Measurements from ENCODE around the gene TNNC1. TPM values are rescaled to one million over a fixed set of nuclear protein-coding genes. Genes with fewer than 3 reads are reported as not detected.

TNNC1 gene
- total and polyA plus RNA-seq, 10 of the 15 experiments (the other 5 are each of a cell fraction or from before 2014, with no cell fraction given) = 0.13 to 1.3 (median 0.53) TPM; not detected in 2

DNA sequence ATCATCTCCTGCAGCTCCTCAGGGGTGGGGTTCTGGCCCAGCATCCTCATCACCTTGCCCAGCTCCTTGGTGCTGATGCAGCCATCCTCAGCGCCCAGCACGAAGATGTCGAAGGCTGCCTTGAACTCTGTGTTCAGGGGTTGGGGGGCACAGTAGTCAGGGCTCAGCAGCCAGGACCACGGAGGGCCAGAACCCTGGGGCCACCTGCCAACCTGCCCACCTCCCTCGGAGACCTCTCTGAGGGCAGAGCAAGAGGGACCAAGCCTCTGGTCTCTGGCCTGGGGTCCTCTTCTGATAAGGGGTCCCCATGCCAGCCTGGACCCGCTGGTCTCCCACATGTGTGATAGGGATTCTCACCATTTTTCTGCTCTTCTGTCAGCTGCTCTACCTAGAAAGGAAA lies 1.7 kb downstream of the TNNC1 start:
- RAD21 ChIA-PET (ENCODE audit: unreplicated experiment) = interaction anchor here (1.9 kb wide), 1 partner anchor 40 kb away, joined by 5 read pairs; no protein-coding TSS in a partner anchor
- Histone ChIP-seq H3K9me3 (replicated peaks; ENCODE audit: control insufficient read depth, insufficient read depth, low read length) (no peaks in the 10 kb centered on the region), H2AFZ (ENCODE audit: control insufficient read depth, low read depth, low read length) (no peak overlapping the region), H3K9ac (ENCODE audit: control insufficient read depth, insufficient read depth, low read length) (no peak overlapping the region), H3K27ac (ENCODE audit: control insufficient read depth, insufficient read depth) (no peak overlapping the region), H3K27me3 (replicated peaks in 1 of 2; ENCODE audit: control insufficient read depth in 2 of 2, insufficient read depth in 2 of 2, low read length in 1 of 2) (no peaks in the 10 kb centered on the region), H3K4me2 (ENCODE audit: control insufficient read depth, insufficient read depth) (no peak overlapping the region), H4K20me1 (ENCODE audit: control insufficient read depth, insufficient read depth) (no peaks in the 10 kb centered on the region), H3K4me3 (no peak overlapping the region), H3K36me3 (ENCODE audit: control insufficient read depth in 2 of 2, insufficient read depth in 2 of 2, low read length in 1 of 2) (no peaks in the 10 kb centered on the region; a peak in 1 of 4 replicates), H3K4me1 (ENCODE audit: control insufficient read depth, insufficient read depth, low read length) (peaks cover 21% of the 10 kb centered on the region), H3K79me2 (ENCODE audit: control insufficient read depth, insufficient read depth, low read length) (peaks cover 24% of the 10 kb centered on the region)
- POLR2A ChIA-PET = no interaction called here
- no peak for FAIRE-seq
- SMC1A ChIA-PET (ENCODE audit: uncharacterized antibody, unreplicated experiment) = interaction anchor here (0.6 kb wide), 1 partner anchor 221 kb away, joined by 3 read pairs; no protein-coding TSS in a partner anchor
- DNase-seq (ENCODE audit: low read depth, low spot score) = no peak
- in situ Hi-C loops (cut with MboI) = no loop called here
- intact Hi-C loops (cut with micrococcal nuclease; ENCODE audit: unreplicated experiment) = loop anchor here (10.0 kb wide), 1 partner anchor 233 kb away; the partner anchor contains the start of genes GNL3 and PBRM1
- BruUV-seq (replicated peaks) = no TSS peak
- no peak for ATAC-seq
- CTCF ChIA-PET = interaction anchor here (3.2 kb wide), 1 partner anchor 24 kb away, joined by 14 read pairs; no protein-coding TSS in a partner anchor
- 68% methylated on average over 6 of the region's 6 CpGs for WGBS (ENCODE audit: insufficient coverage, insufficient replicate concordance, low lambda C conversion rate, missing lambda C conversion rate)
- TF ChIP-seq, protein P1, sequence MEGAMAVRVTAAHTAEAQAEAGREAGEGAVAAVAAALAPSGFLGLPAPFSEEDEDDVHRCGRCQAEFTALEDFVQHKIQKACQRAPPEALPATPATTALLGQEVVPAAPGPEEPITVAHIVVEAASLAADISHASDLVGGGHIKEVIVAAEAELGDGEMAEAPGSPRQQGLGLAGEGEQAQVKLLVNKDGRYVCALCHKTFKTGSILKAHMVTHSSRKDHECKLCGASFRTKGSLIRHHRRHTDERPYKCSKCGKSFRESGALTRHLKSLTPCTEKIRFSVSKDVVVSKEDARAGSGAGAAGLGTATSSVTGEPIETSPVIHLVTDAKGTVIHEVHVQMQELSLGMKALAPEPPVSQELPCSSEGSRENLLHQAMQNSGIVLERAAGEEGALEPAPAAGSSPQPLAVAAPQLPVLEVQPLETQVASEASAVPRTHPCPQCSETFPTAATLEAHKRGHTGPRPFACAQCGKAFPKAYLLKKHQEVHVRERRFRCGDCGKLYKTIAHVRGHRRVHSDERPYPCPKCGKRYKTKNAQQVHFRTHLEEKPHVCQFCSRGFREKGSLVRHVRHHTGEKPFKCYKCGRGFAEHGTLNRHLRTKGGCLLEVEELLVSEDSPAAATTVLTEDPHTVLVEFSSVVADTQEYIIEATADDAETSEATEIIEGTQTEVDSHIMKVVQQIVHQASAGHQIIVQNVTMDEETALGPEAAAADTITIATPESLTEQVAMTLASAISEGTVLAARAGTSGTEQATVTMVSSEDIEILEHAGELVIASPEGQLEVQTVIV (IDR thresholded peaks at IDR 0.05; ENCODE audit: borderline replicate concordance, partially characterized antibody) = no peak
- no peak for TF ChIP-seq CREB1 (IDR thresholded peaks at IDR 0.05; ENCODE audit: low read depth)
- TF ChIP-seq TCF12 (IDR thresholded peaks at IDR 0.05; ENCODE audit: low read depth, low read length) = no peak
- TF ChIP-seq, protein P2, sequence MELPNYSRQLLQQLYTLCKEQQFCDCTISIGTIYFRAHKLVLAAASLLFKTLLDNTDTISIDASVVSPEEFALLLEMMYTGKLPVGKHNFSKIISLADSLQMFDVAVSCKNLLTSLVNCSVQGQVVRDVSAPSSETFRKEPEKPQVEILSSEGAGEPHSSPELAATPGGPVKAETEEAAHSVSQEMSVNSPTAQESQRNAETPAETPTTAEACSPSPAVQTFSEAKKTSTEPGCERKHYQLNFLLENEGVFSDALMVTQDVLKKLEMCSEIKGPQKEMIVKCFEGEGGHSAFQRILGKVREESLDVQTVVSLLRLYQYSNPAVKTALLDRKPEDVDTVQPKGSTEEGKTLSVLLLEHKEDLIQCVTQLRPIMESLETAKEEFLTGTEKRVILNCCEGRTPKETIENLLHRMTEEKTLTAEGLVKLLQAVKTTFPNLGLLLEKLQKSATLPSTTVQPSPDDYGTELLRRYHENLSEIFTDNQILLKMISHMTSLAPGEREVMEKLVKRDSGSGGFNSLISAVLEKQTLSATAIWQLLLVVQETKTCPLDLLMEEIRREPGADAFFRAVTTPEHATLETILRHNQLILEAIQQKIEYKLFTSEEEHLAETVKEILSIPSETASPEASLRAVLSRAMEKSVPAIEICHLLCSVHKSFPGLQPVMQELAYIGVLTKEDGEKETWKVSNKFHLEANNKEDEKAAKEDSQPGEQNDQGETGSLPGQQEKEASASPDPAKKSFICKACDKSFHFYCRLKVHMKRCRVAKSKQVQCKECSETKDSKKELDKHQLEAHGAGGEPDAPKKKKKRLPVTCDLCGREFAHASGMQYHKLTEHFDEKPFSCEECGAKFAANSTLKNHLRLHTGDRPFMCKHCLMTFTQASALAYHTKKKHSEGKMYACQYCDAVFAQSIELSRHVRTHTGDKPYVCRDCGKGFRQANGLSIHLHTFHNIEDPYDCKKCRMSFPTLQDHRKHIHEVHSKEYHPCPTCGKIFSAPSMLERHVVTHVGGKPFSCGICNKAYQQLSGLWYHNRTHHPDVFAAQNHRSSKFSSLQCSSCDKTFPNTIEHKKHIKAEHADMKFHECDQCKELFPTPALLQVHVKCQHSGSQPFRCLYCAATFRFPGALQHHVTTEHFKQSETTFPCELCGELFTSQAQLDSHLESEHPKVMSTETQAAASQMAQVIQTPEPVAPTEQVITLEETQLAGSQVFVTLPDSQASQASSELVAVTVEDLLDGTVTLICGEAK (IDR thresholded peaks at IDR 0.05; ENCODE audit: borderline replicate concordance) = no peak
- no peak for TF ChIP-seq CBX5 (IDR thresholded peaks at IDR 0.05; ENCODE audit: low read depth)
- no peak for TF ChIP-seq EZH2 (IDR thresholded peaks at IDR 0.05; ENCODE audit: borderline replicate concordance, control insufficient read depth, low read depth, low read length)
- no peak for TF ChIP-seq PAX8 (IDR thresholded peaks at IDR 0.05)
- TF ChIP-seq, protein P3, sequence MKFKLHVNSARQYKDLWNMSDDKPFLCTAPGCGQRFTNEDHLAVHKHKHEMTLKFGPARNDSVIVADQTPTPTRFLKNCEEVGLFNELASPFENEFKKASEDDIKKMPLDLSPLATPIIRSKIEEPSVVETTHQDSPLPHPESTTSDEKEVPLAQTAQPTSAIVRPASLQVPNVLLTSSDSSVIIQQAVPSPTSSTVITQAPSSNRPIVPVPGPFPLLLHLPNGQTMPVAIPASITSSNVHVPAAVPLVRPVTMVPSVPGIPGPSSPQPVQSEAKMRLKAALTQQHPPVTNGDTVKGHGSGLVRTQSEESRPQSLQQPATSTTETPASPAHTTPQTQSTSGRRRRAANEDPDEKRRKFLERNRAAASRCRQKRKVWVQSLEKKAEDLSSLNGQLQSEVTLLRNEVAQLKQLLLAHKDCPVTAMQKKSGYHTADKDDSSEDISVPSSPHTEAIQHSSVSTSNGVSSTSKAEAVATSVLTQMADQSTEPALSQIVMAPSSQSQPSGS (IDR thresholded peaks at IDR 0.05; ENCODE audit: low read length) = no peak
- no peak for TF ChIP-seq SMAD1 (IDR thresholded peaks at IDR 0.05; ENCODE audit: low read depth, partially characterized antibody)
- TF ChIP-seq SUZ12 (IDR thresholded peaks at IDR 0.05; ENCODE audit: unreplicated experiment) = no peak
- TF ChIP-seq ZSCAN29 (IDR thresholded peaks at IDR 0.05) = no peak
- no peak for TF ChIP-seq BHLHE40 (IDR thresholded peaks at IDR 0.05; ENCODE audit: borderline replicate concordance in 1 of 2, low read depth in 2 of 2, low read length in 1 of 2)
- no peak for TF ChIP-seq FOXM1 (IDR thresholded peaks at IDR 0.05; ENCODE audit: low read depth, low read length)
- TF ChIP-seq BCL11A (IDR thresholded peaks at IDR 0.05; ENCODE audit: low read depth, low read length) = no peak
- TF ChIP-seq, protein P4, sequence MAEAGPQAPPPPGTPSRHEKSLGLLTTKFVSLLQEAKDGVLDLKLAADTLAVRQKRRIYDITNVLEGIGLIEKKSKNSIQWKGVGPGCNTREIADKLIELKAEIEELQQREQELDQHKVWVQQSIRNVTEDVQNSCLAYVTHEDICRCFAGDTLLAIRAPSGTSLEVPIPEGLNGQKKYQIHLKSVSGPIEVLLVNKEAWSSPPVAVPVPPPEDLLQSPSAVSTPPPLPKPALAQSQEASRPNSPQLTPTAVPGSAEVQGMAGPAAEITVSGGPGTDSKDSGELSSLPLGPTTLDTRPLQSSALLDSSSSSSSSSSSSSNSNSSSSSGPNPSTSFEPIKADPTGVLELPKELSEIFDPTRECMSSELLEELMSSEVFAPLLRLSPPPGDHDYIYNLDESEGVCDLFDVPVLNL (IDR thresholded peaks at IDR 0.05; ENCODE audit: low read depth, low read length) = no peak
